ENCODE results near the gene HAGH.

Gene HAGH

DNA sequence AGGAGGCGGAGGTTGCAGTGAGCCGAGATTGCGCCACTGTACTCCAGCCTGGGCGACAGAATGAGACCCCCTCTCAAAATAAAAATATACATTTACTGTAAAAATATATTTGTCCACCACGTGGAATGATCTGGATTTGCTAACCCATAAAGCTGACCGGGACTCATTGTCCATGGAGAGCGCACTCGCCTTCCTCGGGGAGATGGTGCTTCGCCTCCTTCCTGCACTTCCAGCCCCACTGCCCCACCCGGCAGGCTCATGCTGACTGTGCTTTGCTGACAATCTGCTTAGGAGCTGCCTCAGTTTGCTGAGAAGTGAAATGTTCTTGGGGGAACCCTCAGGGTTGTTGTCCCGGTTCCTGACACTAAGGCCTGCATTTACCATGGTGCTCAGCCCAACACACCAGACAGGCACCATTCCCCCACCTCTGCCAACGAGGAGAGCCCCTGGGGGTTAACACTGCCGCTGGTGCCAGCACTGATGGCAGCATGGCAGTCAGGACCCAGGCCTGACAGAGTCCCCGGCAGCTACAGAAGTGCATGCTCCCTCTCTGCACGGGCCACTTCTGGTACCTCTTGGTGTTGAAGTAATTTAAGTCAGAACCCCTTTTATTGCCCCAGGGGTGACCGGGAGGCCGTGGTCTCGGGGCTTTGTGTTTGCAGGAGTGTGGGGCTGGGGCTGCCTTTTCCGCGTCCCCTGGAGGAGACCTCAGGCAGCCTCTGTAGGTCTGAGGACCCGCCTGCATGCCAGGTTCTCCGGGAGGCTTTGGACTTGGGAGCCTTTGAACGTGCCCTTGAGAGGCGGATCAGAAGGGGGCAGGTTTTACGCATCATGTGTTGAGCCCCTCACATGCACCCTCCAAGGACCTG, 41.4 kb downstream of the HAGH start:
- DNase-seq = no peak

DNA sequence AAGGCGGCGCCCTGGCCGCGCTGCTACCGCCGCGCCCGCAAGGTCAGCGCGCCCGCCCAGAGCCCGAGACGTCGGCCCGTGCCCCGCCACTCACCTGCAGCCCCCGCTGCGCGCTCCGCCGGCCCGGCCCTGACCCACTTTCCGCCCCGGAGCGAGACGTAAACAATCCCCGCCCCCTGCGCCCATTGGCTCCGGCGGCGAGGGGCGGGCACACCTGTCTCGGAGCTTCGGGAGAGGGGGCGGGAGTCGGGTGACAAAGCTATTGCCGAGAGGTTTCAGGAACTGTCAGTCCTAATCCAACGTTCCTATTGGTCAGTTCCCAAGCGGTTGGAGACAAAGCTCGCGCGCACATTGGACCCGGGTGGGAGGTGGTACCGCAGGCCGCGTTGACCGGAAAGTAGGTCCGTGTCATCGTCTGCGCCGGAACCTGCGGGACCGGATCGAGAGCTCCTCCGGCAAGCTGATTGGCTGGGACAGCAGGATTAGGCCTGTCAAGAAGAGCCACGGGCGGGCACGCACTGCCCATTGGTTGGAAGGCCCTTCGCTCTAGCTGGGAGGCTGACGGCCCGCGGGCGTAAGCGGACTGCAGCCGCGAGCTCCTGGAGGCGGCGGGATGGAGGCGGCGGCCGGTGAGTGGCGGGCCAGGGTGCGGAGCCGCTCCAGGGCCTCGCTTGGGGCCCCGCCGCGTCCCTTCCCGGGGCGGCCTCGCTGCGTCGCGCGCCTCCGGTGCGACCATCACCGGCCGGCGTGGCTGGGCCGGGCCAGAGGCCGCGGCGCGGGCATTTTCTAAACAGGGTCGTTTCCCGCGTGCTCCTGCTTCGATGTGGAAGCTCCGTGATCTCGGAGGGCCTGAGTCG, 44.0 kb downstream of the HAGH start, which contains the start of the genes NUBP2 and SPSB3:
NUBP2 (plus strand) TSS at position 553 of the 857 bp plus-strand sequence; CDS start at position 614, 61 bp downstream.
SPSB3 (minus strand) TSS at position 164 of the 857 bp plus-strand sequence. CDS start 1,088 bp downstream, outside the sequence.
- peak; percentile 99 for DNase-seq

DNA sequence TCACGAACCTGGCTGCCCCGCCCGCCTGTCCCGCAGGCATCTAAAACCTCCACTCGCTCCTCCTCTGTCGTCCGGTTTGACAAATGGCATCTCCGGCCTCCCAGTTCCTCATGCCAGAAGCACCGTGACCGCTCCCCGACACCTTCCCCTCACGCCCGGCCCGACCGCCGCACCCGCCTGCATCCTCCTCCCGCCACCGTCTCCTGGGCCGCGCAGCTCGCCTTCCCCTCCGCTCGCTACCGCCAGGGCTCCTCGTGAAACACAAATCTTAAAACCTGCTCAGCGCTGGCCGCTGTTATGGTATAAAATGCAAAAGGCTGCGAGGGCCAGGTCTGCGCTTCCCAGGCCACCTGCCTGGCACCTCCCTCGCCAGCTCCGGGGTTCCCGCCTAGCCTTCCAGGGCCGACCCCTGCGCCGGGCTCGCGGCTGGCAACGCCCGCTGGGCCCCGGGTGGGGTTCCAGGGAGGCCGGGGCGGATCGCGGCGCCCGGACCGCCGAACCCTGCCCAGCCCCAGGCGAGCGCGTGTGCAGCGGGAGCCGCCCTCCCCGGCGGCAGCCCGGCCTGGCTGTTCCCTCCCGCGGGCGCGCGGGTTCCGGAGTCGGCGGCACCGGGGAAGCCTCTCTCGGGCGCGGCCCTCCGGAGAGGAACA, 44.7 kb downstream of the HAGH start:
- no peak for DNase-seq

DNA sequence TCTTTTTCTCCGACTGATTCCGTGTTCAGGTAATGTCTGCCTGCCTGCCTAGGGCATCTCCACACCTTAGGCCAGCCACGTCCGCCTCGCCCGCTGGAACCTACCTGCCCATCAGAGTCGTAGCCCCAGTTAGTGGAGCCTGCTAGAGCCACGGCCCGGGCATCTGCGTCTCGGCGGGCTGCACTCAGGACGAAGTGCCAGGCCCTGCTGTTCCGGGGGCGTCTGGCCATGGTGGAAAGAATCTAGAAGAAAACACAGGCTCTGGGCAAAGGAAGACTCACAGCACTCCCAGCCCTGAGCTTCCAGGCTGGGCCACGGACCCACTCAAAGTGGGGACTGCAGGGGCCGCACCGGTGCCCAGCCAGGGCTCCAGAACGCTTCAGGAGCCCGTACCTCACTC, 45.4 kb downstream of the HAGH start:
- no peak for DNase-seq

DNA sequence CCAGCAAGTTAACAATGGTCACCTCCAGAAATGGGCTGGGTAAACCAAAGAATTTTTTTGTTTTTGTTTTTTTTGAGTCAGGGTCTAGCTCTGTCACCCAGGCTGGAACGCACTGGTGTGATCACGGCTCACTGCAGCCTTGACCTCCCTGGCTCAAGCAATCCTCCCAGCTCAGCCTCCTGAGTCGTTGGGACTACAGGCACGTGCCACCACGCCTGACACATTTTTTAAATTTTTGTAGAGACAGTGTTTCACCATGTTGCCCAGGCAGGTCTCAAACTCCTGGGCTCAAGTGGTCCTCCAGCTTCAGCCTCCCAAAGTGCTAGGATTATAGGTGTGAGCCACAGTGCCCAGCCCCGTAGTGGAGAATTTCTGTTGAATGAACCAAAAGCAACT, 46.0 kb downstream of the HAGH start:
- DNase-seq = no peak

DNA sequence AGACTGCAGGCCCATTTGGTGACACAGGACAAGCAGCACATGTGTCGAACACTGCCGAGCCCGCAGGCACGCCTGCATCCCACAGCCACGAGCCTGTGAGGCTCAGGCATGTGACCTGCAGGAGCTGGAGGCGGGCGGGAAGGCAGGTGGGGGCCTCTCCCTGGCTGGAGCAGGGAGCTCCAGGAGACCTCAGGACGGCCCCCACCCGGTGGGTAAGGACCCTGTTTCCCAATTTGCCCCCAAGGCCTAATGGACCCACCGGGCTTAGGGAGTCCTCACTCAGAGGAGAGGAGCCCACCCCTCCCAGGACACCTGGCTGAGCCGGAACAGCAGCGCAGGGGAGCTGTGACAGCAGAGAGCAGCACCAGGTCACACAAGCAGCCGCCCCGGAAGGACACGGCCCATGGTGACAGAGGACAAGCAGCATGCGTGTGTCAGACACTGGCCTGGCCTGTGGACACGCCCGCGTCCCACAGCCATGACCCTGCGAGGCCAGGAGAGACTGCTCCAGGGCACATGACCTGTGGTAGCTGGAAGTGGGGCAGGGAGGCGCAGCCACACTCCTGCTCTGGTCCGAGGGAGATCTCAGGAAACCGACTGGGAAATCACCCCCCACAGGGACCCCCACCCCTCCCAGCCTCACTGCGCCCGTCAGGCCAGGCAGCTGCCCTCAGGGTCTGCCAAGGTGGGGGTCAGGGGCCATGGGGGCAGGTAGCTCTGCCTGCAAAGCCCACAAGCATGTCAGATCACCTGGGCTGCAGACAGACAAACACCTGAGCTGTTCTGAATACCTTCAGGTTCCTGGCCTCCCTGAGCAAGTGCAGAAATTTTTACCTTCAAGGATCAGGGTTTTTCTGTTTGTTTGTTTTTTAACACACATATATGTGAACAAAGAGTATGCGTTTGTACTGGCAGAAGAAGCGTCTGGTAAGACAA, 46.6 kb downstream of the HAGH start:
- no peak for DNase-seq

DNA sequence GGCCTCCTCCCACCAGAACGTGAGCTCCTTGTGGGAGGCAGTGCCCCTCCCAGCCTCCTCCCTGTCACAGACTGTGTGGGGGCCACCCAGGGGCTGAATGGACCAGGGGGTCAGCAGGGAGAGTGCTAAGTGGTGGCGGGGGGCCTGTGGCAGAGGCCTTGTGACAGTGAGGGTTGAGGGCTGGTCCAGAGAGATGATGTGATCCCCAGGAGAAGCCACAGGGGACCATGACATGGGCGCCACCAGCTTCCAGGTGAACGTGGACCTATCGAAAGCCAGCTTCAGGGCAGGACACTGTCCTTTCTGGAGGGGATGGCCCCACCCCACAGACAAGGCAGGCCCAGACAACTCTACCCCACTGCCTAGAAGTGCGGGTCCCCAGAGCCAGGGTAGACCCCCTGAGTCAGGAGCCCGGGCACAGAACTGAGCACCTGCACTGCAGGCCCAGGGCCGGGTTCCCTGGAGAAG, 47.4 kb downstream of the HAGH start:
- DNase-seq = no peak

DNA sequence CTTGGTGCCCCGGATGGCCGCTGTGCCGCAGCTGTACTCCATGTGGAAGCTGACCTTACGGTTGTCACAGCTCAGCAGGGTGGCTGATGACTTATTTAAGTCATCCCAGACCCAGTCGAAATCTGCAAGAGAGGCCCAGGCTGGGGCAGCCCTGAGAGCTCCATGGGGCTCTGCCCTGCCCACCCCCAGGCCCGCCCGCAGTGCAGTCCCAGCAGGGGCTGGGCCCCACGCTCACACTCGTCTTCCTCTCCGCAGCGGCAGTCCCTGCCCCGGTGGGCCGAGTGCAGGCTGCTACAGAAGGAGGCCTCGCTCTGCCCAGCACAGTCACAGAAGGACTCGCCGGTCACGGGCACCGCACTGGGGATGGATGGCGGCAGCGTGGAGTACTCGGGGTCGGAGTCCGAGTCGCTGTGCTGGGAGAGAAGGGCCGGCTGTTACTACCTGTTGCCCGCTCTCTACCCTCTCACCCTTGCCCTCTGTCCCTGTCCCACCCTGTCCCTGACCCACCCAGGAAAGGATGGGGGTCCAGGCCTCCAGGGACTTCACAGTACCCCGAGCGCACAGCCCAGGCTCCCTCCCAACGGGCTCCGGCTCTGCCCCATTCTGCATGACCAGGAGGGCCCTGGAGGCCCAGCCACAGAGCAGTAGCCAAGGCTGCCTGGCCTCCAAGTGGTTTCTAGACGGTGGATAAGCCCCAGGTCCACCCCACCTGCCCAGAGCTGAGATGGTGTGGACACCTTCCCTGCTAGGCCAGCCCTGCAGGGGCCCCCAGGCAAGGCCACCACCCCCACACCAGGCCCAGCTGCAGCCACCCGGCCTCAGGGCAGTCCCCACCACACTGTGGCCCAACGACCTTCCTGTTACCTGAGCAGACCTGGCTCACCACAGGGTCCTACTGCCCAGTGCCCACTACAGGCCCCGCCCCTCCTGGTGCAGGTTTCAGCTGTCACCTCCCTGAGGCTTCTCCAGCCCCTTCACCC, 48.1 kb downstream of the HAGH start:
- no peak for DNase-seq

DNA sequence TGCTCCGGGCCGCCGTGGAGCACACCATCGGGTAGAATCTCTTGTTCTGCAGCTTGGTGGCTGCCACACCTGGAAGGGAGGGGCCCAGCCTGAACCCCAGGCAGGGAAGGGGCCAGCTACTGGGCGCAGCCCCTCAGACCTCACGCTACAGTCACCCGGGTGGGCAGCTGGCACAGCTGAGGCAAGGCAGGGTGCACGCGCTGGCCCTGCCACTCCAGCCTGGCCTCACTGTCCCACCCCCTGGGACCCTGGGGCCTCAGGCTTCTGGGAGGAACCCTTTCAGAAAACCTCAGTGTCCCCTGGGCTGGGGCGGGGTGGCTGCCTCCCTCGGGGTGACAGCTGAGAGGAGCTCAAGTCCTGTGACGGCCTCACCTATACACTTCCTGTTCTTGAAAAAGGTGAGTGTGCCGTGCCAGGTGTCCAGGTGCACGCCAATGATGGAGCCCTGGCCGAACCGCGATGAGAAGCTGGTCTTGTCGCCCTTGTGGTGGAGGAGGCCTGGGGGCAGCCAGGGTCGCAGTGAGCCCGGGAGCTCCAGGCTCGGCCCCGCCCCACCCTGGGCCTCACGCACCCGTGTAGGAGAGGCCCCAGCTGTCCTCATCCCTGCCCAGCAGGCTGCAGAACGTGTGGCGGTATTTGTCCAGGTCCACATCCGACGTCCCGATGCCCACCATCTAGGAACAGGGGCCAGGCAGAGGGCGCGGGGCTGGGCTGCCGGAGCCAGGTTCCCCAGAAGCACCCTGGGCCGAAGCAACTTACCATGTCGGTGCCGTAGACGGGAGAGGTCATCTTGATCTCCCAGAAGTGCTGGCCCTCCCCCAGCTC, 49.0 kb downstream of the HAGH start:
- no peak for DNase-seq

DNA sequence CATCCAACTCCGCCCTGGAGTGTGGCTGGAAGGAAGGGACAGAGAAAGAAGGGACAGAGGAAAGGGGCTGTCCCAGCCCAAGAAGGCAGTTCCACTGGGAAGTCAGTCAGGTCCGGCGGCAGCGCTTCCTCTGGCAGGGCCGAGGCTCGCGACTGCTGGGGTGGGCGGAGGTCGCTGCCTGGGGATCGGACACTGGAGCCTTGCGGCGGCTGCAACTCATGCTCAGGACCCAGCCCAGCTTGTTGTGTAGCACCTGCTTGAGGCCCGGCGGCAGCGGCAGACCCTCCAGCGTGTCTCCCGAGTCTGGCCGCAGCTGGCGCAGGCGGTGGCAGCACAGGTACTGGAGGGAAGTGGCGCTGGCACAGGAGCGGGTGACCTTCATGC, 49.6 kb downstream of the HAGH start:
- DNase-seq = no peak

DNA sequence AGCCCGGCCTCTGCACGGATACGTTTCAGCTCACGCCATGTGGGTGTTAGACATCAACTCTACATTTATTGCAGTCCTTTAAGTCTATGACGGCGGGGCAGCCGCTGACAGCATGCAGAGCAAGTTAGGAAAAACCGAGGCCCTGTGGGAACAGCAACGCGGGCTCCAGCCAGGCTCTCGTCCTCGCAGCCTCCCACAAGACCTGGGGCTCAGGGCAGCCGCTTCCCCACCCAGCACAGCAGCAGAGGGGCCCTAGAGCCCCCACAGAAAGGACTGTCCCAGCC, 50.0 kb downstream of the HAGH start:
- no peak for DNase-seq

DNA sequence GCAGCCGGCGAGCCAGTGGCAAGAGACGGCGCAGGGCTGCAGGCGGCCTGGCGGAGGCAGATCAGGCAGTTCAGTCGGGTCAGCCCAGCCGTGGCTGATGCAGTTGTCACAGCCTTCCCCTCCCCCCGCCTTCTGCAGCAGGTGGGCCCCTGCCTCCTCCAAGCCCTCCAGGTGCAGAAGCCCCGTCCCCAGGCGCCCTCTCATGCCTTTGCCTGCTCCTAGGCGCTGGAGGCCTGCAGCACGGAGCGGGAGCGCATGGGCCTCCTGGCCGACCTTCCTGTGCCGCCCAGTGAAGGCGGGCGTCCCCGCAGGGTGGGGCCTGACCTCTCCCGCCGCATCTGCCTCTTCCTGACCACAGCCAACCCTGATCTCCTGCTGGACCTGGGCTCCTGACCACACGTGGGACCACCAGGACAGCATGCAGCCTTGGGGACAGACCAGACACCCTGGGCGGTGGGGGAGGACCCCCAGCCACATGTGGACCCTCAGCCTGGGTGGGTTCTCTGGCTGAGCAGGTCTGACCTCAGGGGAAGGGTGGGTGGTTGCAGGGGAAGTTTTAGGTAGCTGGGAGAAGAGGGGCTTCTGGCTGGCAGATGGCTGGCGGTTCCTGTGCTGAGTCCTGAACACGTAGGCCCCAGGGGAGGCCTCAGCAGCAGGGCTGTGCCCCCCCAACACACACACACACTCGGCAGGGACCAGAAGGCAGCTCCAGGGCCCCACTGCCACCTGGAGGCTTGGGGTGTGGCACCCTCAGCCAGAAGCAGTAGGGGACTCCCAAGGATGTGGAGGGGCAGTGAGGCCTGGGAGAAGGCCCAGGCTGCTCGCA, 50.6 kb downstream of the HAGH start:
- no peak for DNase-seq

DNA sequence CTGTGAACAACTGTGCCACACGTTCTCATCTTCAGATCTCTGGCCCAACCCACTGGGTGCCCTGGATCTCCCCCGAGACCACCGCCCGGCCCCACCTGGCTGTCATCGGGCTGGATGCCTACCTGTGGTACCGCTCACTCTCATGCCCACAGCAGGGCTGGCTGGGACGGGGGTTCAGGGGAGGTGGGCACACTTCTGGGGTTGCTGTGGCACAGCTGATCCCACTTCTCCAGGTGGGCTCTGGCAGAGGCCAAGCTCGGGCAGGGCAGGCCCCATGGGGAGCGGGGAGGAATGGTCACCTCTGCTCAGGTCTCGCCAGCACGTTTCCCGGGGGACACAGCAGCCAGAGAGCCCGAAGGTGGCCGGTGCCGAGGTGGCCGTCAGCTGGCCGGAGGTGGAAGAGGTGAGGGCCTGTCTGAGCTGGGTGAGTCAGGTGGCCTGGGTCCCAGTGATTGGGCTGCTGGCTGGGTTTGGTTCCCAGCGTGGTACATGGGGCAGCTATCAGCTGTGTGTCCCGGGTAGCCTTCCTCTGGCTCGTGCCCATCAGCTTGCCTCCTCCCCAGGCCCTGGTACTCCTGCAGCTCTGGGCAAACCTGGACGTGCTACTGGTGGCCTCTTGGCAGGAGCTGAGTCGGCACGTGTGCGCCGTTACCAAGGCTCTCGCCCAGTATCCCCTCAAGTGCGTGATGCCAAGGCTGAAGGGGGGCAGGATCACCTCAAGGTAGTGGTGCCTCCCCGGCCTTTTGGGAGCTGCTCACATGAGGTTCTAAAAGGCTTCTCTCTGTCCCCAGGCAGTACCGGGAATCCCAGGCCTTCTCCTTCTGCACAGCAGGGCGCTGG, 51.4 kb downstream of the HAGH start:
- DNase-seq = no peak

DNA sequence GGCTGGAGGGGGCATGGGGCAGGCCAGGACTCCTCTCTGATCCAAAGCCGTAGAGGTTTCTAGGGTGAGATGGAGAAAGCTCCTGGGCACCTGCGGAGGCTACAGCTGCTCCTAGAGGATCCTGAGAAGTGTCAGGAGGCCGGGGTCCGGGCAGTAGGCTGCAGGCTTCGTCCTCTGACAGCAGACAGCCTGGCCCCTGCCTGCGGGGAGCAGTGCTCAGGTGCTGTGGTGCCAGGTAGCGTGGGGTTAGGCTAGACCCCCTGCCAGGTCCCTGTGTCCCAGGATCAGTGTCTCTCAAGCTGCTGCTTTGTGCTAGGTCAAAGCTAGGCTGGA, 52.2 kb downstream of the HAGH start:
- DNase-seq = no peak

DNA sequence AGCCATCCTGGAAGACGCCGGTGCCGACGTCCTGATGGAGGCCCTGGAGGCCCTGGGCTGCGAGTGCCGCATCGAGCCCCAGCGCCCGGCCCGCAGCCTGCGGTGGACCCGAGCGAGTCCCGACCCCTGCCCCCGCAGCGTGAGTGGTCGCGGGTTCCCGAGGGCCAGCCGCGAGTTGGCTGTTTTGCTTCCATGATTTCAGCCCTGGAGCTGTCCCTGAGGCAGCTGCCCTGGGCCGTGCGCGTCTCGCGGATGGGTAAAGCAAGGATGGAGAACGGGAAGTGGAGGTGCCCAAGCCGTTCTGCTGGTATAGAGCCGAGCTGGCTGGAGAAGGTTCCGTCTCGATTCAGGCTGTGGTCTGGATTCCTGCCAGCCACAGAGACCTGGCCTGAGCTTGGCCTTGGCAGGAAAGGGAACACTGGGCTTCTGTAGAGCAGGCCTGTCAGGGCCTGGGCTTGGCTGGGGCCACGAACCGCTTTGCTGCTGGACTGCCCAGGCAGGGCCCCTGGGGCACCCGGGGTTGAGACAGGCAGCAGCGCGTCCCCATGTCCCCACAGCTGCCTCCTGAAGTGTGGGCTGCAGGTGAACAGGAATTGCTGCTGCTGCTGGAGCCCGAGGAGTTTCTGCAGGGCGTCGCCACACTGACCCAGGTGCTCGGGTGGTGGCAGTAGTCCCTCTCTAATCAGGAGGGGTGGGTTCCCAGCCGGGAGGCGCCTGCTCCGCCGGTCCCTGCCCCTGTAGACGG, 52.8 kb downstream of the HAGH start:
- no peak for DNase-seq

DNA sequence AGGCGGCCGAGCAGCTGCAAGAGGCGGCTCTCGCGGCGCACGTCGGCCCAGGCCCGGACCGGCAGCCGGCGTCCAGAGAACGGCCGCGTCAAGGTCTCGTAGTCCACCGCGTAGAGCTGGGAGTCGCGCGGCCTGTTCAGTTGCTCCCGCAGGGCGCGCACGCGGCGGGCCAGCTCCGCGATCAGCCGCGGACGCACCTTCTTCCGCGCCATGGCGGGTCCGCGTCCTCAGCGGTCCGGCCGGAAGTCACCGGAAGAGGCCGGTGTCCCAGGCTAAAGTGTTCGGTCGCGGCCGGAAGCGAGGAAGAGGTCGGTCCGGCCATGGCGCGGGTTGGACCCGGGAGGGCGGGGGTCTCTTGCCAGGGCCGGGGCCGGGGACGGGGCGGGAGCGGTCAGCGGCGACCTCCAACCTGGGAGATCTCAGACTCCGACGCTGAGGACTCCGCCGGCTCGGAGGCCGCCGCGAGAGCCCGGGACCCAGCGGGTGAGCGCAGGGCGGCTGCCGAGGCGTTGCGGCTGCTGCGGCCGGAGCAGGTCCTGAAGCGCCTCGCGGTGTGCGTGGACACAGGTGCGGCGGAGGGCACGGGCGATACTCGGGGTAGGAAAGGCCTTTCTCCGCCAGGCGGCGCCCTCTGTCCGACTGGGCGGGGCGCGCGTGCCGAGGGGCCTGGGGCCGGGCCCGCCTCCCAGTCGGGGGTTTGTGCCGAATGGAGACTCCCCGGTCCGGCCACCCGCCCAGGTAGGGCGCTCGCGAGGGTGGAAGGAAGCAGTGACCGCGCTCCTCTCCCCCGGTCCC, 53.5 kb downstream of the HAGH start, which contains the start of gene MRPS34:
MRPS34 (minus strand) TSS at position 227 of the 795 bp plus-strand sequence; CDS start at position 212, 15 bp downstream.
- DNase-seq = peak; percentile 78

All from kidney glomerular epithelial cell (primary cell).